GM21576 (cell line): ENCODE results near the gene ELP1.
"Not testable (repeated sequence)": the region's sequence is repeated elsewhere in the genome, so short reads cannot be mapped to it uniquely, and the experiment has no call there.

Source experiments
- ATAC-seq: cut with Tn5 transposase; IDR thresholded peaks from one replicate; pipeline ENCODE4 v1.9.1; 2021; ENCODE audit warnings: mild to moderate bottlenecking, moderate library complexity; ENCODE audit not compliant: unreplicated experiment

Gene ELP1, protein sequence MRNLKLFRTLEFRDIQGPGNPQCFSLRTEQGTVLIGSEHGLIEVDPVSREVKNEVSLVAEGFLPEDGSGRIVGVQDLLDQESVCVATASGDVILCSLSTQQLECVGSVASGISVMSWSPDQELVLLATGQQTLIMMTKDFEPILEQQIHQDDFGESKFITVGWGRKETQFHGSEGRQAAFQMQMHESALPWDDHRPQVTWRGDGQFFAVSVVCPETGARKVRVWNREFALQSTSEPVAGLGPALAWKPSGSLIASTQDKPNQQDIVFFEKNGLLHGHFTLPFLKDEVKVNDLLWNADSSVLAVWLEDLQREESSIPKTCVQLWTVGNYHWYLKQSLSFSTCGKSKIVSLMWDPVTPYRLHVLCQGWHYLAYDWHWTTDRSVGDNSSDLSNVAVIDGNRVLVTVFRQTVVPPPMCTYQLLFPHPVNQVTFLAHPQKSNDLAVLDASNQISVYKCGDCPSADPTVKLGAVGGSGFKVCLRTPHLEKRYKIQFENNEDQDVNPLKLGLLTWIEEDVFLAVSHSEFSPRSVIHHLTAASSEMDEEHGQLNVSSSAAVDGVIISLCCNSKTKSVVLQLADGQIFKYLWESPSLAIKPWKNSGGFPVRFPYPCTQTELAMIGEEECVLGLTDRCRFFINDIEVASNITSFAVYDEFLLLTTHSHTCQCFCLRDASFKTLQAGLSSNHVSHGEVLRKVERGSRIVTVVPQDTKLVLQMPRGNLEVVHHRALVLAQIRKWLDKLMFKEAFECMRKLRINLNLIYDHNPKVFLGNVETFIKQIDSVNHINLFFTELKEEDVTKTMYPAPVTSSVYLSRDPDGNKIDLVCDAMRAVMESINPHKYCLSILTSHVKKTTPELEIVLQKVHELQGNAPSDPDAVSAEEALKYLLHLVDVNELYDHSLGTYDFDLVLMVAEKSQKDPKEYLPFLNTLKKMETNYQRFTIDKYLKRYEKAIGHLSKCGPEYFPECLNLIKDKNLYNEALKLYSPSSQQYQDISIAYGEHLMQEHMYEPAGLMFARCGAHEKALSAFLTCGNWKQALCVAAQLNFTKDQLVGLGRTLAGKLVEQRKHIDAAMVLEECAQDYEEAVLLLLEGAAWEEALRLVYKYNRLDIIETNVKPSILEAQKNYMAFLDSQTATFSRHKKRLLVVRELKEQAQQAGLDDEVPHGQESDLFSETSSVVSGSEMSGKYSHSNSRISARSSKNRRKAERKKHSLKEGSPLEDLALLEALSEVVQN (N-terminal part only)

DNA sequence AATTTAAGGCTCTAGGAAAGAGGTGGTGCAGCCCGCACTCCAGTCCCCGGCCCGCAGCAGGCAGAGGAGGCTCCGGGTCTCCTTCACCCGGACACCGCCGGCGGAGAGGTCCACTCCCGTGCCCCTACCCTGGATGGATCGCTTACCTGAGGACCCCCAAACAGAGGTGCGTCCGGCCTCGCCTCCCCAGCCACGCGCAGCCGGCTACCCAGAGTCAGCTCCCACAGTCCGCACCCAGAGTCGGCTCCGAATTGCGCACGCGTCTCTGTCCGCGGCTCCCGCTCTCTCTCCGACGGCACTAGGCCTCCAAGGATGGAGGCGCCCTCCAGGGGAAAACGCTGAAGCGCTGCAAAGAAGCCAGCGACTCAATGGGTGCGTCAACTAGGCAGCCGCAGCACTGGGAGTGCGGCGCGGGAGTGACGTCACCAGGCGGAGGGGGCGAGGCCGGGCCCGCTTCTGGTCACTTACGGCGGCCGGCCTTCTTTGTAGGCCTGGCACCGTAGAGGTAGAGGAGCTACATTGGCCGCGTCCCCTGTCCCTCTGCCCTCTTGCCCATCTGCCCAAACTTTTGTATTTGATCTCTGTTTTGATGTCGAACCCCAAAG is at the start of gene ELP1:
ELP1 (minus strand) TSS at position 407 of the 605 bp plus-strand sequence. CDS start 2,978 bp downstream, outside the sequence.
- ATAC-seq, result peak; percentile 85

DNA sequence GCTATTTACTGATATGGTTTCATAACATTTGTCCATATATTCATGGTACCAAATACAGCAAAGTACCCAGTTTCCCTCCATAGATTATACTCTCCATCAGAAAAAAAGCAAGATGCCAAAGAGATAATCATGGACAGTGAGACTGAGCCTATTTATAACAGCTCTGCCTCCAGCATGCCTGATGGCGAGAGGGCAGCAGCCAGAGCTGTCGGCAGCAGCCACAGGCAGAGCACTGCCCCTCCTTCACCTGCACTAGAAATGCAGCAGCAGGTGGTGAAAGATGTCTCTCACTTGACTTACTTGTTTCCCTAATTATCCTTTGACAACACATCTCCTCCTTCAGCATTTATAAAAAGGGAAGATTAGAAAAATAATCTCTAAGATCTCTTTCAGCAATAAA is 47.0 kb upstream of the ELP1 start:
- no peak for ATAC-seq

GRCh38 chr9:108978205-108978604 is 44.3 kb upstream of the ELP1 start:
- no peak for ATAC-seq

DNA sequence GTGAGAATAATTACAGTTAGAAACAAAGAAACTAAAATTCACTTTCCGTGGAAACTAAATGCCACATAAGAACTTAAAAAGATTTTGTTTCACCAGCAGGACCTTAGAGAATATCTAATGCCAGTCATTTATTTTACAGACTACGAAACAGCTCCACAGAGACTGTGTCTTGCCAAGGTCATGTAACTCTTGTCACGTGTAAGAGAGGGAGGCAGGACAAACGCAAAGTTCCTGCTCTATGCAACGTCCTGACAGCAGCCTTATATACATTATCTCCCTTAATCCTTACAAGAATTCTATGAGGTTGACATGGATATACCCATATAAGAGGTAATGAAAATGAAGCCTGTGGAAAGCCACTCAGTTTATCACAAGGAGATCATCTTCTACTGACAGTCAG is 40.0 kb upstream of the ELP1 start:
- ATAC-seq, result no peak

- ATAC-seq, result no peak
Observed at GRCh38 chr9:108972626-108973209, 38.8 kb upstream of the ELP1 start.

- no peak for ATAC-seq
Observed at GRCh38 chr9:108972186-108972585, 38.3 kb upstream of the ELP1 start.

DNA sequence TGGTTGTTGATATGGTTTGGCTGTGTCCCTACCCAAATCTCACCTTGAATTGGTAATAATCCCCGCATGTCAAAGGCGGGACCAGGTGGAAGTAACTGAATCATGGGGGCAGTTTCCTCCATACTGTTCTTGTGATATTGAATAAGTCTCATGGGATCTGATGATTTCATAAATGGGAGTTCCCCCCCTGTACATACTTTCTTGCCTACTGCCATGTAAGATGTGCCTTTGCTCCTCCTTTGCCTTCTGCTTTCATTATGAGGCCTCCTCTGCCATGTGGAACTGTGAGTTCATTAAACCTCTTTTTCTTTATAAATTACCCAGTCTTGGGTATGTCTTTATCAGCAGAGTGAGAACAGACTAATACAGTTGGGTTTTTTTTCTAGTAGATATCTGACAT is 37.5 kb upstream of the ELP1 start:
- ATAC-seq, result not testable (repeated sequence)

- ATAC-seq, result no peak
Observed at GRCh38 chr9:108967916-108968315, 34.0 kb upstream of the ELP1 start.

DNA sequence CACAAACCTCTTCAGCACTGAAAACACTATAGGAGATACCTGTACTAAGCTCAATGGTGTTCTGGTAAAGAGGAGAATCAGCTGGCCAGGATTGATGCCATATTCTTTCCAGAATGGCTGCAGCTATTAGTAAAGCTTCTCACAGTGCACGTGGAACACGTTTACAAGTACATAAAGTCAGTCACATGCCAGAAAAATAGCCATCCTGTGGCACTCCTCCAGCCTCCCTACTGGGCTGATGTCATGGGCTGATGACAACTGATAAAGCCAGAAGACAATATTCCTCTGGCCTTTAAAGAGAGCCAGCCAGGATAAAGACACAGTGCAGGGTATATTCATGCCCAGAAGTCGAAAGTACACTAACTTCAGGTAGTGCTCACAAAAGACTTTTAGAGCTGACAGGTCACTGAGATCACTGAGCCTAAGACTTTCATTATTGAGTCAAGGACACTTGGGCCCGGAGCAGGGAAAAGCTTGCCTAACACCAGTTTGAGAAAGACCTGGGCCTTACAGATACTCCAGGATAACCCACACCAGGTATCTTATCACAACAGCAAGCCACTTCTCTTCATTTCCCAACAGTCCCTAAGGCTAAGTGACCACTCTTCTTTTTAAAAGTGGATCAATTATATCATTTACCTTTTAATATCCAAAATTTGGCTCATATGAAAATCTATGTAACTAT is 29.7 kb upstream of the ELP1 start:
- ATAC-seq, result no peak

GRCh38 chr9:108961151-108961550 is 27.2 kb upstream of the ELP1 start:
- no peak for ATAC-seq

DNA sequence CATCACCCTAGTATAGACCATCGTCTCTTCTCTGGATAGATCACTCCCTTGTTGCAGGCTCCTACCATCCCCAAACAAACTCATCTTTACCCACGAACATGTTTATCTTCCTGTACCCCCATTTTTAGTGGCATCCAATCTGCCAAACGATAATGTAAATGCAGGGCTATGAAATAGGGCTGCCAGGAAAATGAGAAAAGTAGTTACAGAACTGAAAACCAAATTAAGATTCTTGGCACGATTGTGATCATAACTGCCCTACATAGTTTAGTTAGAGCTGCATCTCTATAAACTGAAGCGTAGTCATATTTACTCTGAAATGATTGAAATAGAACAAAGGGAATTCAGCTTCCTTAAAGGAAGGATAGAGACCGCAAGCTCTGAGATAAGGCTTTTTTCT is 26.4 kb upstream of the ELP1 start:
- no peak for ATAC-seq

DNA sequence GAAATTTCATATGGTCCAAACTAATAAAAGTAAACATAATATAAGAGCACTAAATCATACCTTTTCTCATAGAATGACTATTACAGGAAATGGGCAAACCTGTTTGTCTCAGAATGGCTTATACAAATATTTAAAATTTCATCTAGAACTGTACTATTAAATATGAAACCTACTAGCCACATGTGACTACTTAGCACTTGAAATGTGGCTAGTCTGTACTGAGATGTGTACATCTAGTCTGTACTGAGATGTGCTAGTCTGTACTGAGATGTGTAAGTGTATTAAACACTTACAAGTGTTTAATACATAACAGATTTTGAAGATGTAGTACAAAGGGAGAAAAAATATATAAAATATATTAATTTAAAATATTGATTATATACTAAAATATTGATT is 22.7 kb upstream of the ELP1 start:
- no peak for ATAC-seq

GRCh38 chr9:108956022-108956630 is 22.2 kb upstream of the ELP1 start:
- ATAC-seq, result no peak

DNA sequence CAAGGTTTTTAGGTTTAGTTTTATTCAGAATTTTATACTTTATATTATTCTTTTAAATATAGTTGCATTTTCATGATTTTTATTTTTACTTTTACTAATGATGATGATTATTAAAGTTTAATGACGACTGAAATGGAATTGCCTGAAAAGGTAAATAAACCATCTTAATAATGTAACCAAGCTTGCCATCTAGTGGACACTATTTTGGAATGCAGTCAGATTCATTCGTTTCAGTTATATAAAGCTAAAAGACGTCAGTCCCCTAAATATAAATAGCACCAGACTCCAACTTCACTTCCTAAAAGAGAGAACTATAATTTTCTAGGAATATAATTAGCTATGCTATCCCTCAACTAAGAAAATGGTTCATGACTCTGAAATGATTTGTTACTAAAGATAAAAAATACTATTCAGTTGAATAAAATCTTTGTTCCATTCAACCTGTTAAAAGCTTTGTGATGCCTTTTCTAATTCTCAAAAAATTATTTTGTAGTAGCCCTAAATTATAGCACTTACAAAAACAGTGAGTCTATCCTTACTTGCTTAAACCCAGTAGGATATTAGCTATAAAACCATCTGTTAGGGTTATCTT is 20.2 kb upstream of the ELP1 start:
- no peak for ATAC-seq

DNA sequence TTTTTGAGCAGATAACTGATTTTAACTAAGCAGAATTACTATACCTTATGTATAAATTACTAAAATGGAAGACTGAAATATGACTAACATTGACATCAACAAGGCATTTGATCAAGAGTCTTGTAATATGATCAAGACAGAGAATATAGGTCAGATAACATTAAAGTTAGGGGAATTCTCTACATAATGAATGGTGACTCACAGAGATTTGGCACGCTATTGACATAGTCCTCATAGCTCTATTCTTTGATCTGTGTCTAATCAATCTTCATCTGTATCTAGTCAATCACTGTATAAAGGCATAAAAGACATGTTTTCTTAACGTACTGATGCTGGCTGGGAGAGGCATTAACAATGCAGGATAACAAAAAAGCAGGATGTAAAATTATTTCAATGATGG is 17.7 kb upstream of the ELP1 start:
- ATAC-seq, result no peak

- ATAC-seq, result no peak
Observed at GRCh38 chr9:108950168-108950567, 16.2 kb upstream of the ELP1 start.

DNA sequence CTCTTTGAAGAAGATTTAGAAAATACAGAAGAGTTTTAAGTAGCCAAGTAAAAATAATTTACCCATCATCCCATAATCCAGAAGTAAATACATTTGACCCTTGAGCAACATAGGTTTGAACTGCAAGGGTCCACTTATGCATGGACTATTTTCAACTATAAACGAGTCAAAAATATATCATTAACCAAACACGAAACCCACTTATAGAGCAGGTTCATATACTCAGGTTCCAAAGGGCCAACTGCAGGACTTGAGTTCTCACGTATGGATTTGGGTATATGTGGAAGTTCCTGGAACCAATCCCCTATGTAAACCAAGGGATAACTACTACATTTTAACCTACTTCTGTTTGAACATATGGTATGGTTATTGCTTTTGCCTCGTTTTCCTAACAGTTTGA is 6.1 kb upstream of the ELP1 start:
- ATAC-seq, result no peak

- ATAC-seq, result no peak
Observed at GRCh38 chr9:108937561-108938305, 3.8 kb upstream of the ELP1 start.
